Activated naive CD4-positive, alpha-beta T cell treated with anti-CD3 and anti-CD28 coated beads, Interleukin-2, amount 50 U/mL, for 72 hours (primary cell): ENCODE data around the gene MAST4. TPM values are rescaled to one million over a fixed set of nuclear protein-coding genes. Genes with fewer than 3 reads are reported as not detected.

Experiments
- ATAC-seq, 2 donors: fragments of 150-1000 bp; cut with Tn5 transposase; 2 replicates each; pipeline ENCODE4 v1.10.0; 2021; ENCODE audit warnings: mild to moderate bottlenecking in 2 of 2, moderate library complexity in 2 of 2
- DNase-seq, 2 donors: peaks; one replicate each; pipeline ENCODE4 v3.0.0; 2021 to 2022; ENCODE audit warnings: low spot score in 2 of 2
- H3K27ac Mint-ChIP-seq, 2 donors: one replicate each; pipeline ENCODE4 v1.8.0; 2022; ENCODE audit warnings: mild to moderate bottlenecking in 2 of 2, mixed read lengths in 2 of 2
- H3K36me3 Mint-ChIP-seq, 2 donors: one replicate each; pipeline ENCODE4 v1.8.0; 2022; ENCODE audit warnings: mixed read lengths in 2 of 2
- H3K9me3 Mint-ChIP-seq, 2 donors: one replicate each; pipeline ENCODE4 v1.8.0; 2022; ENCODE audit warnings: mixed read lengths in 2 of 2
- total RNA-seq, 2 donors: library from RNA; stranded (reverse); gene quantifications; one replicate each; pipeline ENCODE4 v1.2.3, GENCODE V29; 2022

Gene MAST4
- total RNA-seq, 2 donors from 2014 or later = 29.5 to 41.7 TPM

GRCh38 chr5:66974256-66974655 is 378.1 kb downstream of the MAST4 start:
- no peak for ATAC-seq
- Mint-ChIP-seq H3K27ac (no peak overlapping the region), H3K36me3 (no peaks in the 10 kb centered on the region), H3K9me3 (no peaks in the 10 kb centered on the region)
- no peak for DNase-seq

GRCh38 chr5:66976108-66976507 is 379.9 kb downstream of the MAST4 start:
- H3K27ac Mint-ChIP-seq = no peak overlapping the region
- H3K36me3 Mint-ChIP-seq = no peaks in the 10 kb centered on the region
- ATAC-seq (no peak), DNase-seq (no peak)
- no peaks in the 10 kb centered on the region for H3K9me3 Mint-ChIP-seq

- no peaks in the 10 kb centered on the region for H3K36me3 Mint-ChIP-seq
- no peaks in the 10 kb centered on the region for H3K9me3 Mint-ChIP-seq
- no peak for ATAC-seq
- no peak overlapping the region for H3K27ac Mint-ChIP-seq
- no peak for DNase-seq
These were observed 383.5 kb downstream of the MAST4 start for GRCh38 chr5:66979738-66980137.

- no peak for DNase-seq
- no peaks in the 10 kb centered on the region for H3K36me3 Mint-ChIP-seq
- H3K9me3 Mint-ChIP-seq = no peaks in the 10 kb centered on the region
- H3K27ac Mint-ChIP-seq = no peak overlapping the region
- no peak for ATAC-seq
These were observed 385.3 kb downstream of the MAST4 start for GRCh38 chr5:66981266-66982055.

- ATAC-seq (no peak), DNase-seq (no peak)
- H3K36me3 Mint-ChIP-seq = no peaks in the 10 kb centered on the region
- no peak overlapping the region for H3K27ac Mint-ChIP-seq
- H3K9me3 Mint-ChIP-seq = no peaks in the 10 kb centered on the region
These were observed 385.8 kb downstream of the MAST4 start for GRCh38 chr5:66982056-66982387.

- no peaks in the 10 kb centered on the region for H3K9me3 Mint-ChIP-seq
These were observed 386.3 kb downstream of the MAST4 start for GRCh38 chr5:66982470-66982869.

GRCh38 chr5:66985417-66985816 is 389.2 kb downstream of the MAST4 start:
- Mint-ChIP-seq H3K36me3 (no peaks in the 10 kb centered on the region), H3K9me3 (no peaks in the 10 kb centered on the region), H3K27ac (peak overlapping the region in 1 of 2 donors; percentile 4)
- DNase-seq (no peak), ATAC-seq (no peak)

More at GRCh38 chr5:66982470-66982869, 386.3 kb downstream of the MAST4 start:
- Mint-ChIP-seq H3K36me3 (no peaks in the 10 kb centered on the region), H3K27ac (no peak overlapping the region)
- DNase-seq = no peak
- ATAC-seq = no peak

GRCh38 chr5:66986009-66986408 is 389.8 kb downstream of the MAST4 start:
- DNase-seq (no peak), ATAC-seq (no peak)
- H3K27ac Mint-ChIP-seq = peak overlapping the region in 1 of 2 donors; percentile 11
- no peaks in the 10 kb centered on the region for H3K36me3 Mint-ChIP-seq
- H3K9me3 Mint-ChIP-seq = no peaks in the 10 kb centered on the region

GRCh38 chr5:66986534-66986933 is 390.3 kb downstream of the MAST4 start:
- ATAC-seq (no peak), DNase-seq (no peak)
- no peaks in the 10 kb centered on the region for H3K36me3 Mint-ChIP-seq
- H3K27ac Mint-ChIP-seq = no peak overlapping the region
- H3K9me3 Mint-ChIP-seq = no peaks in the 10 kb centered on the region

GRCh38 chr5:66987126-66987525 is 390.9 kb downstream of the MAST4 start:
- Mint-ChIP-seq H3K36me3 (no peaks in the 10 kb centered on the region), H3K27ac (no peak overlapping the region), H3K9me3 (no peaks in the 10 kb centered on the region)
- DNase-seq (no peak), ATAC-seq (peak in 1 of 2 donors; percentile 93)

GRCh38 chr5:66987540-66987939 is 391.3 kb downstream of the MAST4 start:
- Mint-ChIP-seq H3K36me3 (no peaks in the 10 kb centered on the region), H3K9me3 (no peaks in the 10 kb centered on the region)

GRCh38 chr5:66987949-66988838 is 392.0 kb downstream of the MAST4 start:
- Mint-ChIP-seq H3K36me3 (no peaks in the 10 kb centered on the region), H3K9me3 (no peaks in the 10 kb centered on the region), H3K27ac (peak overlapping the region in 1 of 2 donors; percentile 16)
- ATAC-seq (peak; percentile 42 to 49), DNase-seq (no peak)

More at GRCh38 chr5:66987540-66987939, 391.3 kb downstream of the MAST4 start:
- H3K27ac Mint-ChIP-seq = no peak overlapping the region
- ATAC-seq (no peak), DNase-seq (no peak)

GRCh38 chr5:66989286-66989685 is 393.1 kb downstream of the MAST4 start:
- ATAC-seq = no peak
- H3K9me3 Mint-ChIP-seq = no peaks in the 10 kb centered on the region
- DNase-seq = no peak
- H3K27ac Mint-ChIP-seq = no peak overlapping the region
- no peaks in the 10 kb centered on the region for H3K36me3 Mint-ChIP-seq

- no peak overlapping the region for H3K27ac Mint-ChIP-seq
- no peaks in the 10 kb centered on the region for H3K9me3 Mint-ChIP-seq
These were observed 393.6 kb downstream of the MAST4 start for GRCh38 chr5:66989781-66990180.

GRCh38 chr5:66991746-66992145 is 395.6 kb downstream of the MAST4 start:
- ATAC-seq = no peak
- no peak for DNase-seq
- Mint-ChIP-seq H3K27ac (no peak overlapping the region), H3K36me3 (no peaks in the 10 kb centered on the region), H3K9me3 (no peaks in the 10 kb centered on the region)

More at GRCh38 chr5:66989781-66990180, 393.6 kb downstream of the MAST4 start:
- DNase-seq (no peak), ATAC-seq (no peak)
- H3K36me3 Mint-ChIP-seq = no peaks in the 10 kb centered on the region

- Mint-ChIP-seq H3K27ac (no peak overlapping the region), H3K9me3 (no peaks in the 10 kb centered on the region), H3K36me3 (no peaks in the 10 kb centered on the region)
- no peak for DNase-seq
- ATAC-seq = no peak
These were observed 396.4 kb downstream of the MAST4 start for GRCh38 chr5:66992547-66992946.

- DNase-seq (no peak), ATAC-seq (no peak)
- no peaks in the 10 kb centered on the region for H3K36me3 Mint-ChIP-seq
- H3K27ac Mint-ChIP-seq = no peak overlapping the region
- H3K9me3 Mint-ChIP-seq = no peaks in the 10 kb centered on the region
These were observed 397.3 kb downstream of the MAST4 start for GRCh38 chr5:66993448-66993847.
